SK-N-SH treated with all-trans-retinoic acid at 6 μM for 48 hours (cell line): ENCODE measurements around the gene CHN1.

Source experiments
- BACH2 ChIP-seq: fragments of 250-450 bp; sonication (Bioruptor Pico); IDR thresholded peaks from 2 replicates; pipeline ENCODE4 v1.9.0; 2021; ENCODE audit warnings: mild to moderate bottlenecking, borderline replicate concordance
- CSDC2 ChIP-seq: fragments of 250-450 bp; sonication (Bioruptor Pico); IDR thresholded peaks from 2 replicates; pipeline ENCODE4 v1.5.0; 2020; ENCODE audit warnings: mild to moderate bottlenecking, moderate library complexity
- ESRRG ChIP-seq: fragments of 250-450 bp; sonication (Bioruptor Pico); IDR thresholded peaks from 2 replicates; pipeline ENCODE4 v1.6.1; 2021; ENCODE audit warnings: mild to moderate bottlenecking
- RARB ChIP-seq: fragments of 250-450 bp; sonication (Bioruptor Pico); IDR thresholded peaks from 2 replicates; pipeline ENCODE4 v1.8.0; 2021; ENCODE audit warnings: mild to moderate bottlenecking, moderate library complexity
- ZNF8 ChIP-seq: fragments of 450-650 bp; formaldehyde crosslinking; IDR thresholded peaks from 2 replicates; pipeline ENCODE4 v1.5.0; 2020; ENCODE audit warnings: mild to moderate bottlenecking, moderate library complexity
- TF ChIP-seq, protein P1 (sequence below): fragments of 250-450 bp; sonication (Bioruptor Pico); IDR thresholded peaks from 2 replicates; pipeline ENCODE4 v1.8.0; 2020; ENCODE audit warnings: mild to moderate bottlenecking, moderate library complexity, borderline replicate concordance
- TF ChIP-seq, protein P2 (sequence below): fragments of 250-450 bp; sonication (Bioruptor Pico); IDR thresholded peaks from 2 replicates; pipeline ENCODE4 v1.5.1; 2021; ENCODE audit warnings: mild to moderate bottlenecking, moderate library complexity
- TF ChIP-seq, protein P3 (sequence below): fragments of 250-450 bp; sonication (Bioruptor Pico); IDR thresholded peaks from 2 replicates; pipeline ENCODE4 v1.8.0; 2021; ENCODE audit warnings: low read depth, mild to moderate bottlenecking, moderate library complexity, borderline replicate concordance
- TF ChIP-seq, protein P4 (sequence below): fragments of 250-450 bp; sonication (Bioruptor Pico); IDR thresholded peaks from 2 replicates; pipeline ENCODE4 v1.5.1; 2020; ENCODE audit warnings: low read depth, mild to moderate bottlenecking, moderate library complexity

DNA sequence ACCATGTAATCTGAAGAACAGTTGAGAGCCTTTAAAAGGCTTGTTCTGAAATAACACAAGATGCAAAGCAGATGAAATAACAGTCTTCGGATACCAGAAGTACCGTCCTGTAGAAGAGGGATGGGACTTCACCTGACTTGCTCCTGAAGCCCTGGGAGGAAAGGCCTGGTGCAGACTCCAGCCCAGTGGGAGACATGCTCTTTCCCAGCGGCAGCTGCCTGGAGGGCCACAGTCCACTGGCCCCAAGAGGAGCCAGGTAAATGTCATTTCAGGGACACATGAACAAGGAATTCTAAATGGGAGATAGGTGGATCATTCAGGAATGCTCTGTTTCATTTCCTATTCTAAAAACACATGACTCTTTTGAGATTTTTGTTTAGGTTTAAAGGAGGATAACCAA is 22.6 kb upstream of the CHN1 start:
- TF ChIP-seq BACH2 (CRISPR knock-in tag) (no peak), ZNF8 (CRISPR knock-in tag) (no peak), CSDC2 (CRISPR knock-in tag) (no peak), ESRRG (CRISPR knock-in tag) (no peak), RARB (CRISPR knock-in tag) (no peak)
- TF ChIP-seq, protein P1, sequence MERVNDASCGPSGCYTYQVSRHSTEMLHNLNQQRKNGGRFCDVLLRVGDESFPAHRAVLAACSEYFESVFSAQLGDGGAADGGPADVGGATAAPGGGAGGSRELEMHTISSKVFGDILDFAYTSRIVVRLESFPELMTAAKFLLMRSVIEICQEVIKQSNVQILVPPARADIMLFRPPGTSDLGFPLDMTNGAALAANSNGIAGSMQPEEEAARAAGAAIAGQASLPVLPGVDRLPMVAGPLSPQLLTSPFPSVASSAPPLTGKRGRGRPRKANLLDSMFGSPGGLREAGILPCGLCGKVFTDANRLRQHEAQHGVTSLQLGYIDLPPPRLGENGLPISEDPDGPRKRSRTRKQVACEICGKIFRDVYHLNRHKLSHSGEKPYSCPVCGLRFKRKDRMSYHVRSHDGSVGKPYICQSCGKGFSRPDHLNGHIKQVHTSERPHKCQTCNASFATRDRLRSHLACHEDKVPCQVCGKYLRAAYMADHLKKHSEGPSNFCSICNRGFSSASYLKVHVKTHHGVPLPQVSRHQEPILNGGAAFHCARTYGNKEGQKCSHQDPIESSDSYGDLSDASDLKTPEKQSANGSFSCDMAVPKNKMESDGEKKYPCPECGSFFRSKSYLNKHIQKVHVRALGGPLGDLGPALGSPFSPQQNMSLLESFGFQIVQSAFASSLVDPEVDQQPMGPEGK (CRISPR knock-in tag), result no peak
- TF ChIP-seq, protein P2, sequence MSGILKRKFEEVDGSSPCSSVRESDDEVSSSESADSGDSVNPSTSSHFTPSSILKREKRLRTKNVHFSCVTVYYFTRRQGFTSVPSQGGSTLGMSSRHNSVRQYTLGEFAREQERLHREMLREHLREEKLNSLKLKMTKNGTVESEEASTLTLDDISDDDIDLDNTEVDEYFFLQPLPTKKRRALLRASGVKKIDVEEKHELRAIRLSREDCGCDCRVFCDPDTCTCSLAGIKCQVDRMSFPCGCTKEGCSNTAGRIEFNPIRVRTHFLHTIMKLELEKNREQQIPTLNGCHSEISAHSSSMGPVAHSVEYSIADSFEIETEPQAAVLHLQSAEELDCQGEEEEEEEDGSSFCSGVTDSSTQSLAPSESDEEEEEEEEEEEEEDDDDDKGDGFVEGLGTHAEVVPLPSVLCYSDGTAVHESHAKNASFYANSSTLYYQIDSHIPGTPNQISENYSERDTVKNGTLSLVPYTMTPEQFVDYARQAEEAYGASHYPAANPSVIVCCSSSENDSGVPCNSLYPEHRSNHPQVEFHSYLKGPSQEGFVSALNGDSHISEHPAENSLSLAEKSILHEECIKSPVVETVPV (CRISPR knock-in tag), result no peak
- TF ChIP-seq, protein P3, sequence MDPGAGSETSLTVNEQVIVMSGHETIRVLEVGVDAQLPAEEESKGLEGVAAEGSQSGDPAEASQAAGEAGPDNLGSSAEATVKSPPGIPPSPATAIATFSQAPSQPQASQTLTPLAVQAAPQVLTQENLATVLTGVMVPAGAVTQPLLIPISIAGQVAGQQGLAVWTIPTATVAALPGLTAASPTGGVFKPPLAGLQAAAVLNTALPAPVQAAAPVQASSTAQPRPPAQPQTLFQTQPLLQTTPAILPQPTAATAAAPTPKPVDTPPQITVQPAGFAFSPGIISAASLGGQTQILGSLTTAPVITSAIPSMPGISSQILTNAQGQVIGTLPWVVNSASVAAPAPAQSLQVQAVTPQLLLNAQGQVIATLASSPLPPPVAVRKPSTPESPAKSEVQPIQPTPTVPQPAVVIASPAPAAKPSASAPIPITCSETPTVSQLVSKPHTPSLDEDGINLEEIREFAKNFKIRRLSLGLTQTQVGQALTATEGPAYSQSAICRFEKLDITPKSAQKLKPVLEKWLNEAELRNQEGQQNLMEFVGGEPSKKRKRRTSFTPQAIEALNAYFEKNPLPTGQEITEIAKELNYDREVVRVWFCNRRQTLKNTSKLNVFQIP (CRISPR knock-in tag), result no peak
- TF ChIP-seq, protein P4, sequence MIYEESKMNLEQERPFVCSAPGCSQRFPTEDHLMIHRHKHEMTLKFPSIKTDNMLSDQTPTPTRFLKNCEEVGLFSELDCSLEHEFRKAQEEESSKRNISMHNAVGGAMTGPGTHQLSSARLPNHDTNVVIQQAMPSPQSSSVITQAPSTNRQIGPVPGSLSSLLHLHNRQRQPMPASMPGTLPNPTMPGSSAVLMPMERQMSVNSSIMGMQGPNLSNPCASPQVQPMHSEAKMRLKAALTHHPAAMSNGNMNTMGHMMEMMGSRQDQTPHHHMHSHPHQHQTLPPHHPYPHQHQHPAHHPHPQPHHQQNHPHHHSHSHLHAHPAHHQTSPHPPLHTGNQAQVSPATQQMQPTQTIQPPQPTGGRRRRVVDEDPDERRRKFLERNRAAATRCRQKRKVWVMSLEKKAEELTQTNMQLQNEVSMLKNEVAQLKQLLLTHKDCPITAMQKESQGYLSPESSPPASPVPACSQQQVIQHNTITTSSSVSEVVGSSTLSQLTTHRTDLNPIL (CRISPR knock-in tag), result no peak
